ENCODE measurements around the gene SYVN1. TPM values are rescaled to one million over a fixed set of nuclear protein-coding genes. Genes with fewer than 3 reads are reported as not detected.

Gene SYVN1
- total and polyA plus RNA-seq, 12 donors, result 22.2 to 34.0 (median 26.1) TPM

- intact Hi-C loops (cut with DNase I), result loop anchor here in 3 of 10 donors (5.0 to 10.0 kb wide), 3 partner anchors 41 to 163 kb away; partner anchors contain the start of genes ARL2 (in 1 of the 3) and PPP2R5B (in 1 of the 3)
- H3K4me3 ChIP-seq, result no peak overlapping the region
- H3K9me3 ChIP-seq, result no peaks in the 10 kb centered on the region
- no peak overlapping the region for H3K27ac ChIP-seq
- no peaks in the 10 kb centered on the region for H3K27me3 ChIP-seq
- WGBS, 2 donors, result 92% methylated on average over 15 of the region's 15 CpGs
- no peak for DNase-seq
- ATAC-seq, result no peak
- H3K36me3 ChIP-seq, result peaks cover 0 to 52% (median 17%) of the 10 kb centered on the region in 9 donors
- TF ChIP-seq CTCF (IDR thresholded peaks at IDR 0.05), result no peak
- peaks cover 6 to 23% (median 20%) of the 10 kb centered on the region in 9 donors for H3K4me1 ChIP-seq
These were observed 46.5 kb downstream of the SYVN1 start for GRCh38 chr11:65087827-65088226.

- DNase-seq (no peak), ATAC-seq (no peak)
- WGBS, 2 donors, result 91% methylated on average over 11 of the region's 11 CpGs
- intact Hi-C loops (cut with DNase I), result loop anchor here in 3 of 10 donors (5.0 to 10.0 kb wide), 3 partner anchors 40 to 162 kb away; partner anchors contain the start of genes ARL2 (in 1 of the 3) and PPP2R5B (in 1 of the 3)
- Histone ChIP-seq H3K27ac (no peak overlapping the region), H3K27me3 (no peaks in the 10 kb centered on the region), H3K9me3 (no peaks in the 10 kb centered on the region), H3K4me3 (no peak overlapping the region), H3K4me1 (peaks cover 6 to 27% (median 20%) of the 10 kb centered on the region in 9 donors), H3K36me3 (peaks cover 0 to 52% (median 17%) of the 10 kb centered on the region in 9 donors)
- TF ChIP-seq CTCF (IDR thresholded peaks at IDR 0.05), result no peak
These were observed 47.1 kb downstream of the SYVN1 start for GRCh38 chr11:65087216-65087615.

- 93 to 94% methylated on average over 9 of the region's 9 CpGs for WGBS, 2 donors
- H3K4me1 ChIP-seq, result peaks cover 6 to 28% (median 20%) of the 10 kb centered on the region in 9 donors
- peaks cover 0 to 52% (median 17%) of the 10 kb centered on the region in 9 donors for H3K36me3 ChIP-seq
- H3K27ac ChIP-seq, result no peak overlapping the region
- H3K4me3 ChIP-seq, result no peak overlapping the region
- intact Hi-C loops (cut with DNase I), result loop anchor here in 3 of 10 donors (5.0 to 10.0 kb wide), 3 partner anchors 40 to 162 kb away; partner anchors contain the start of genes ARL2 (in 1 of the 3) and PPP2R5B (in 1 of the 3)
- no peak for DNase-seq
- no peaks in the 10 kb centered on the region for H3K27me3 ChIP-seq
- no peak for ATAC-seq
- no peak for TF ChIP-seq CTCF (IDR thresholded peaks at IDR 0.05)
- H3K9me3 ChIP-seq, result no peaks in the 10 kb centered on the region
These were observed 47.5 kb downstream of the SYVN1 start for GRCh38 chr11:65086809-65087208.

GRCh38 chr11:65085446-65085845, 48.9 kb downstream of the SYVN1 start:
- WGBS, 2 donors, result 88 to 94% methylated on average over 4 of the region's 4 CpGs
- no peak for TF ChIP-seq CTCF (IDR thresholded peaks at IDR 0.05)
- H3K36me3 ChIP-seq, result peaks cover 0 to 58% (median 17%) of the 10 kb centered on the region in 9 donors
- ATAC-seq, result no peak
- H3K4me1 ChIP-seq, result peaks cover 6 to 34% (median 20%) of the 10 kb centered on the region in 9 donors
- H3K9me3 ChIP-seq, result no peaks in the 10 kb centered on the region
- intact Hi-C loops (cut with DNase I), result loop anchor here in 5 of 10 donors (2.0 to 10.0 kb wide), 6 partner anchors 37 to 161 kb away; partner anchors contain the start of genes ARL2 (in 1 of the 5), FAU (in 1 of the 5), MRPL49 (in 1 of the 5) and PPP2R5B (in 1 of the 5)
- H3K27ac ChIP-seq, result no peak overlapping the region
- peak overlapping the region in 3 of 10 donors; percentile 70 to 82 (median 73) for H3K4me3 ChIP-seq
- H3K27me3 ChIP-seq, result no peaks in the 10 kb centered on the region
- no peak for DNase-seq

All from heart right ventricle (tissue), 16 donors.